Cardiac fibroblast (primary cell): ENCODE data around the gene HECW1.

ENCODE experiments used
- DNase-seq, 2 donors: peaks; one replicate each; pipeline versions ENCODE4 v3.0.0 to v3.0.0-alpha.2; 2010; ENCODE audit warnings: low read depth in 2 of 2
- H3K4me3 ChIP-seq, 2 donors: replicated peaks in 1 of 2; 1 replicate in 1 of 2; 2 replicates in 1 of 2; pipeline ENCODE4 v1.5.1; 2011; ENCODE audit warnings: low read depth in 2 of 2, low read length in 2 of 2, mild to moderate bottlenecking in 2 of 2, moderate library complexity in 1 of 2
- CTCF ChIP-seq: IDR thresholded peaks from one replicate; pipeline ENCODE4 v1.5.1; 2011; ENCODE audit warnings: low read depth, mild to moderate bottlenecking, low read length, inconsistent platforms

The HECW1 gene

GRCh38 chr7:43516581-43517342, 404.3 kb downstream of the HECW1 start:
- no peak for DNase-seq
- H3K4me3 ChIP-seq = no peak overlapping the region
- no peak for TF ChIP-seq CTCF

DNA sequence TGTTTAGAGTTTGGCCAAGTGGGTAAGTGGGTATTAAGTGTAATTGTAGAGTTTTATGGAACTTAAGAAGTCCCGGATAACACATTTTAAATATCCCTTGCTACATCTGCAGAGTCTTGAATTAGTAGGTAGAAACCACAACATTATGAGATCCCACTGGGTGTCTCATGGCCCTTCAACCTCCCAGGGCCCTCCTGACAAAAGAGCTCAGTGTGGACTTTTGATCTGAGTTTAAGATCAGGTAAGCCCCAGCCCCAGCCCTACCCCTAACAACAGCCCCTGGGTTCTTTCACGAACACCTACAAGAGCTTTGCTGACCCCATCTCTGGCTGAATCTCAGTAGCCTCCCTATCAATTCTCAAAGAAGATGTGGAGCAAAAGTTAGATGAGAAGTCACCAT, 405.0 kb downstream of the HECW1 start:
- no peak overlapping the region for H3K4me3 ChIP-seq
- no peak for DNase-seq
- TF ChIP-seq CTCF = no peak

GRCh38 chr7:43520201-43520600, 407.8 kb downstream of the HECW1 start:
- no peak overlapping the region for H3K4me3 ChIP-seq
- no peak for TF ChIP-seq CTCF
- DNase-seq = no peak

DNA sequence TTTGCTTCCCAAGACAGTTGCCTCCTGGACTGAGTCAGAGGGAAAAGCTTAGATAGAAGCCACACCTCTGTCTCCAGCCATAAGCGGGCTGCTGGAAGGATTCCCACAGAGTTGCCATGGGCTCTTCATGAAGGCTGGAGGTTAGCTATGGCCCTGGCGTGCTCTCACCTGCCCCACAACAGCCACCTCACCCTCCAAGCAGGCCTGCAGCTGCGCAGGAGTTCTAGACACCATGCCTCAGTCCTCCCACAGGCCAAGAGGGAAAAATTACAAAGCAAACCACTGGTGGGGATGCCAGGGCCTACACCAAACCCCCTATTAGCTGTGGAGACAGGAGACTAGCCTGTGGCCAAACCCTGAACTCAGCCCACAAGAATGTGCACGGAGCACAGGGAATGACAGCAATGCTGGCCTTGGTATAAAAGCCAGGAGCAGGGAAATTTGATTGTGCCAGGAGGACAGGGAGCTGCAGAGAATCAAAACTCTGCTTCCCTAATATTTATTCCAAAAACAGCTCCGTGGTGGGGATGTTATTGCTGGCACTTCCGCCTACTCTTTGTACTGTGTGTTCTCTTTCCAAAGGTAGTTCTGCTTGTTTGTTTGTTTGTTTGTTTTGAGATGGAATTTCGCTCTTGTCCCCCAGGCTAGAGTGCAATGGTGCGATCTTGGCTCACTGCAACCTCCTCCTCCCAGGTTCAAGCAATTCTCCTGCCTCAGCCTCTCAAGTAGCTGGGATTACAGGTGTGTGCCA, 410.1 kb downstream of the HECW1 start:
- peak; percentile 26 to 54 for DNase-seq
- H3K4me3 ChIP-seq = no peak overlapping the region
- TF ChIP-seq CTCF = no peak

DNA sequence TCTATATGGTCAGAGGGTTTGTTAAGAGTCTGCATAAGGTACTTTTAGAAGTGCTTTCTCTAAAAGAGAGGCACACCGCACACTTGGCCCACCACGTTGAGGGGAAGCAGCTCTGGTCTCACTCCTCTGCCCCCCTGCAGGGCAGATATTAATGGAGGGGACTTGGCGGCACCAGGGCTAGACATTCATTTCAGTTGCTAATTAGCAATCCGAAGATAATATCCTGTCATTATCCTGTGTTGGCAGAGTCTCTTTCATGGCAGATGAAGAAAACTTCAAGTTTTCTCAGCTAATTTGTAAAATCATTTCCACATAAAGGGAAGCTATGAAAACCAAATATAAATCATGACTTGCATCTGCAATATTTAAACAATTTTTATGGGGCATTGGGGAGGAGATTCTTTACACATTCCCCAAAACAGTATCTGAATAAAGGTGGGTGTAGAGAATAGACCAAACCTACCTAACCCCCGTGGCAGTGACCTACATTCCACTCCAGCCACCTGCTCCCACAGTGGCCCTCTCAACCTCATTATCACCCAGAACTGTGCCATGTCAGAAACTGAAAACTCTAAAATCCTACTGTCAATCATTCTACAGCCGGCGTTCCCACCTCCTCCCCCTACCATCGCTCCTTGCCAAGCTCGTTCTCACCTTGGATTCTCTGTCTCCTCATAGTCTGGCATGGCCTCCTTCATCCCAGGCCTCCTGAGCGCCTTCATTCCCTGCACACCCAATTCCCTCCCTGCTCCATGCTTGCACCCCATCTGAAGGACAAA, 416.3 kb downstream of the HECW1 start:
- no peak for TF ChIP-seq CTCF
- DNase-seq = no peak

GRCh38 chr7:43530553-43531410, 418.3 kb downstream of the HECW1 start:
- no peak overlapping the region for H3K4me3 ChIP-seq
- DNase-seq = no peak
- no peak for TF ChIP-seq CTCF

More for the DNA sequence above, 416.3 kb downstream of the HECW1 start:
- H3K4me3 ChIP-seq = no peak overlapping the region
